GM18861 (cell line): ENCODE results near the gene MTF1.

Experiments
- ATAC-seq: cut with Tn5 transposase; IDR thresholded peaks from one replicate; pipeline ENCODE4 v1.9.1; 2021; ENCODE audit not compliant: unreplicated experiment

Gene MTF1

DNA sequence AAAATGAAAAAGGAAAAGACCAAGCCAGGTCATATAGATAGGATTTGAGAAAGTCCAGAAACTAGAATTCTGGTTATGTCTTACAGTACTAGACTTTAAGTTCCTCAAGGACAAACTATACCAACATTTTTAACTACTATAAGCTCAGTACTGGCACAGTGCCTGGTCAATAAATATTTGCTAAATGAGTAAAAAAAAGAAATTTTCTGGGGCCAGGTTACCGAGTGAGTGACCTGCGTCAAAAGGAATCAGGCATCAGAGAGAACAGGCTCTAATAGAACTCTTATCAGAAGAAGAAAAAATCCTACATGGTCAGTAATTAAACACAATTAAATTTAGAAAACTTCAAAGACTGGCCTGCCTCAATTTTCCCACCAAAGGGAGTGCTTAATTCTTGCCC is 27.6 kb downstream of the MTF1 start:
- ATAC-seq, result no peak

DNA sequence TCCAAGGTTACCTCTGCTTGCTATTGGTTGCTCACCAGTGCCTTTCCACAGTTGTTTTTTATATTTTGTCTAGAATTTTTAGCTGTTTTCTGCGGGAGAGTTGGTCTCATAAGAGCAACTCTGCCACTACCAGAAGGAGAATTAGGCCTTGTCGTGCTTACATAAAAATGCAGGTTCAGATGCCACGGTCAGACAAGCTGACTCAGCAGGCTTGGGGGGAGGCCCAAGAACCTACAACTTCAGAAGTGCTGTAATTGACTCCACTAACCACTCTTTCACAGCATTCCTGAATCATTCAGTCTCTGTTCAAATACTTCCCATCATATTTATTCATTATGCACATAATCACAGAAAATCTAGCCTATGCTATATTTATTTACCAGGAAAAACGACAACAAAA is 28.3 kb downstream of the MTF1 start:
- no peak for ATAC-seq

DNA sequence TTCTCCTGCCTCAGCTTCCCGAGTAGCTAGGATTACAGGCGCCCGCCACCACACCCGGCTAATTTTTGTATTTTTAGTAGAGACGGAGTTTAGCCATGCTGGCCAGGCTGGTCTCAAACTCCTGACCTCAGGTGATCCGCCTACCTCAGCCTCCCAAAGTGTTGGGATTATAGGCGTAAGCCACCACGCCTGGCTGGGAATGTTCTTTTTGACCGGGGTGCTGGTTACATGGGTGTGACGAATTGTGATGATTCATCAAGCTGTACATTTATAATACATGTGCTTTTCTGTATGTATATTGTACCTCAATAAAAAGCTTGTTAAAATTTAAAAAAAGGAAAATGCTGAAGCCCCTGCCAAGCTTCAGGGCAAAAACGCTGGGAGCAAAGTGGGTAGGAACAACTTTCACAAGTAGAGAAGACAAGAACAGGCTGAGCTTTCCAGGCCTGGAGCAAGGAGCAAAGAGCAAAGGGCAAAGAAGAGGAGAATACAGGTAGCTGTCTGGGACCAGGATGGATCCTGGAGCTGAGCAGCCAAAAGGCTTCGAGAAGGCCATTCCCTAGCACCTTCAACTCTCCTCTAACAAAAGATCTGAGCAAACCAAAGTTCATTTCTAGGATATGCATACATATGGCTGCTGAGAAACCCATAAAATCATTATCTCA is 30.9 kb downstream of the MTF1 start:
- ATAC-seq, result no peak

DNA sequence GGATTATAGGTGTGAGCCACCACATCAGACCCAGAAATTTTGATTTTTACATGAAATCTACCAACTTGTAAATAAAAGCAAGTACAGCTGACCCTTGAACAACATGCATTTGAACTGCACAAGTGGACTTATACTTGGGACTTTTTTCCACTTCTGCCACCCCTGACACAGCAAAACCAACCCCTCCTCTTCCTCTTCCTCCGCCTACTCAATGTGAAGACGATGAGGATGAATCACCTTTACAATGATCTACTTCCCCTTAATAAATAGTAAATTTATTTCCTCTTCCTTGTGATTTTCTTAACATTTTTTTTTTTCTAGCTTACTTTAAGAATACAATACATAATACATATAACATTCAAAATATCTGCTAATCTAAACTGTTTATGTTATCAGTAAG is 33.9 kb downstream of the MTF1 start:
- ATAC-seq, result no peak

- ATAC-seq, result no peak
Observed at GRCh38 chr1:37824001-37824400, 35.4 kb downstream of the MTF1 start.

- ATAC-seq, result no peak
Observed at GRCh38 chr1:37822906-37823815, 36.2 kb downstream of the MTF1 start.

- no peak for ATAC-seq
Observed at GRCh38 chr1:37821481-37821880, 37.9 kb downstream of the MTF1 start.

- ATAC-seq, result no peak
Observed at GRCh38 chr1:37817481-37817880, 41.9 kb downstream of the MTF1 start.

- ATAC-seq, result no peak
Observed at GRCh38 chr1:37814252-37814651, 45.1 kb downstream of the MTF1 start.

DNA sequence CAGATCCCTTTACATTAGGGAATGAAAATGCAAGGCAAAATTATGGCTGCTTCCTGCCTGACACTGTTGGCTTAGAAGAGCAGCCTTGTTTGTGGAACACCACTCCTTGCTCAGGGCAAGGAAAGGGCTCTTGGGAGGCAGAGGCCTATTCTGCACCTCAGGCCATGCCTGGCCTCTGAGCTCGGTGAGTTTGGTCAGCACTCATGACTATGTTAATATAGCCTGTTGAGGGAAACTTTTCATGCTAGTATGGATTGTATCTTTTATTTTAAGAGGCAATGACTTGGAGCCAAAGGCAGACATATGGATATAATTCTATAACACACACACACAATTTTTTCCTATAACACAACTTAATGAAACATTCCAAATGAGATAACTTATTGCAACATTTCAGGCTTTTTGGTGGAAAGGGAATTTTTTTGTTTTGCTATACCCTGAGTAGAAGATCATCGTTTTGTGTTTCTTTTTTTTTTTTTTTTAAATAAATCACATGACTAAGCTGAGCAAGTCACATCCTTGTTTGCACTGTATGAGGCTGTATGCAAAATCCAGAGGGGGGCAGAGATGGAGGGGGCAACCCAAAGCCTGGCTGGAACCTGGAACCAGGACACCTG is 45.8 kb downstream of the MTF1 start:
- ATAC-seq, result no peak

DNA sequence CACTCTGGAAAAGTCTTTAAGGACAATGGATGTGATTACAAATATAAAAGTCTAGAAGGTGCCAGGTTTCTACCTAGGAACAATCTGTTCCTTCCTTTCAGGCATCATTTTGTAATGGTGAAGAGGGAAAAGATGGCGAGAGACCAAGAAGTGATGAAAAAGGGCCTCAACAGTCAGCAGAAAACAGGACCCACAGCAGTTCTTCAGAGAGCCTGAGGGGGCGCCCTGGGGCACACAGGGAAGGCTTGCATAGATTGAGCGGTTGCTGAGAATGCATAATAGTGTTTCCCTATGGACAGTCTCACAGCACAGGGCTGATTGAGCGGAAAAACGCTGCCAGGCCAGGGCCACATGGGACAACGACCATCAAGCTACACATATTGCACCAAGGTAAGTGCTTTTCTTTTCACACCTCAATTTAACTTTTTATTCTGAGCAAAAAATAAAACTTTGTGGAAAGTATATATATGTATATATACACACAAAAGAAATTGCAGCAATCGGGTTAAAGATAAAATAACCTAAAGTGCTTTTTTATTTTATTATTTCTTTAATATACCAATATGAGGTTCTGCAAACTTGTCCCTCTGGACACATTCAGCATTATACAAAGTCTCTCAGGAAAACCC is 48.3 kb downstream of the MTF1 start:
- ATAC-seq, result no peak

DNA sequence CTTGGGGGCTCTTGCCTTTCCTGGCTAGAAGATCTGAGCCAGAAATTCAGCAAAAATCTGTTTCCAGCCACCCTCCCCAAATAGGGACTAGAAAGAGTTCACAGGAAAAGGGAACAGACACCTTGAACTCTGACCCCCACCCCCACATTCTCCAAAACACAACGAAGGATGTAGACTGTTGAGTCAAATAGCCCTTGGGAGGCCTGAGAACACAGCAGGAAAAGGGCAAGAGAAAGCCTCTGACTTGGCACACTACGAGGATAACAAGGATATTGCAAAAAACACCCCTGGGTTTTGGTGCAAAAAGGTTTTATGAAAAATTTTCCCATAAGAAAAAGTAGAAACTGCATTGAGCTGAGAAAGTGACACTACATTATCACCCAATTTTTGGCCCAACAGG is 49.5 kb downstream of the MTF1 start:
- no peak for ATAC-seq

- ATAC-seq, result peak; percentile 17
Observed at GRCh38 chr1:37808369-37809319, 50.7 kb downstream of the MTF1 start.

DNA sequence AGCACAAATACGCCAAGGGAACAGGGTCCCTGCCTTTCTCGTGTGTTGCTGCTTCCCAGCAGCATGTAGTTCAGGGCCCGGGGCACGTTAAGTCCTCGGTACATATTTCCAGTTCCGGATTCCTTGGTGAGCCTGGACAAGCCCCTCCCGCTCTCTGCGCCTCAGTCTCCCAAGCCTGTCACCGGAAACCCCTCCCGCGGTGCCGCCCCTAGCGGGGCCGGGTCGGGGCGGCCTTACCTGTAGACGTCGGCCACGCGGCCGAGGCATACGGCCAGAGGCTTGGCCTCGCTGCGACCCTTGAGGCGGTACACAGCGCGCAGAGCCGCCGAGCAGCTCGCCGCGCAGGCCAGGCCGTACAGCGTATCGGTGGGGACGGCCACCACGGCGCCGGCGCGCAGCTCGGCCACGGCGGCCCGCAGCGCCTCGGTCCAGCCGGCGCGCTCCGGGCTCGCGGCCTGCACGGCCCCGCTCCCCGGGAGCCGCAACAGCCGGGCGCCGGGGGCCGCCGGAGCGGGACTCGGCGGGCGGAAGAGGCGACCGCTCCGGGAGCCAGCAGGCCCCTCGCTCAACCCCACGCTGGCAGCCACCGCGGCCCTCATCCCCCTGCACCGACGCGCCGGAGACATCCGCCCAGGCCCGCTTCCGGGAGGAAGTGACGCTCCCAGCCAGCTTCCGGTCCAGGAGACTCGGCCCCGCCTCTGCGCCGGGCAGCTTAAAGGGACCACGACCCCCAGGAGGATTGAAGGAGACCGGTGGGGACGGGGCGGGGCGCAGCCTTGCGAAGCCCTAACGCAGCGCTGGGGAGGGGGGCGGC is 51.6 kb downstream of the MTF1 start, which contains the start of the genes C1orf122 and YRDC:
Gene C1orf122, plus strand, starts transcription at position 236 of the 814 bp plus-strand sequence. CDS start 615 bp downstream, outside the sequence.
Gene YRDC, minus strand, starts transcription at position 654 of the 814 bp plus-strand sequence. Its CDS starts 28 bp downstream, at position 626.
- peak; percentile 63 for ATAC-seq

DNA sequence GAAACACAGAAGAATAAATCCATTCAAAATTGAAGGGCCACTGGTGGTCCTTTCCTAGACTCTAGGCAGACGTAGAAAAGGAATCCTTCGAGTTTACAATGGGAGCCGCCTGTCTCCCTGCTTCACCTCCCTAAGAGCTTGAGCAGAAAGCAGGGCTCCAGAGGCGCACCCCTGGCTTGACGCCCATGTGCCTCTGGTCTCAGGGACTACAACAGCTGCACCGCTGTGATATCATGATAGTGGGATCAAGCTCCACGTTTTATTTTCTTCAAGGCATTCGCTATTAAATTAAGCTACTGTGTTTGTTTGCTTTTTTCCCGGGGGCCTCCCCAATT is 52.2 kb downstream of the MTF1 start:
- no peak for ATAC-seq

DNA sequence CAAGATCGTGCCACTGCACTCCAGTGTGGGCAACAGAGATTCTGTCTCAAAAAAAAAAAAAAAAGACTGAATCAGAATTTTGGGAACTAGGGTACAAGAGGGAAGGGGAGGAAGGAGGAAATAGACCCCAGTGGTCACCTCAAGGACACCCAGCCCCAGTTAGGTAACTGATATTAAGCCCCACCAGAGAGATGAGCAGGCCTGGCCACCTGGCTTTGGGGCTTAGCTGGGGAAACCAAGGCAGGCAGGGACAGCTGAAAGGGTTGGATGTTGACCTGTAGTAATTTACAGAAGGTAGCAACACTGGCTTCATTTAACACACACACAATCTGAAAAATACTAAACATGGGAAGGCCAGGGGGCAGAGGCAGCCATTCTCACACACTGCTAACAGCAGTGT is 57.0 kb downstream of the MTF1 start:
- no peak for ATAC-seq

- no peak for ATAC-seq
Observed at GRCh38 chr1:37797750-37798345, 61.5 kb downstream of the MTF1 start.

- no peak for ATAC-seq
Observed at GRCh38 chr1:37795340-37796125, 63.9 kb downstream of the MTF1 start.
